MCF 10A (cell line): ENCODE data around the gene CADPS. TPM values are rescaled to one million over a fixed set of nuclear protein-coding genes. Genes with fewer than 3 reads are reported as not detected.

Source experiments
- BruUV-seq: library from RNA; stranded (reverse); fragments of 400-500 nt; replicated peaks from 2 replicates; lab custom pipeline; 2021; lab: Mats Ljungman, UMichigan
- CTCF ChIA-PET: fragments of 300-600 bp; sonication (Branson Sonifier 250); formaldehyde crosslinking; extraction: SDS; loops from one replicate; lab custom pipeline; 2021; ENCODE audit warnings: antibody characterized with exemption, inconsistent platforms; lab: Yijun Ruan, JAX
- POLR2A ChIA-PET: fragments of 300-600, 350-650 bp; sonication (Branson Sonifier 250); formaldehyde crosslinking; extraction: SDS; loops from one replicate; lab custom pipeline; 2020; ENCODE audit warnings: antibody characterized with exemption, inconsistent platforms; lab: Yijun Ruan, JAX
- DNase-seq: peaks from one replicate; pipeline ENCODE4 v3.0.0-alpha.2; 2018; ENCODE audit not compliant: unreplicated experiment
- H3K27ac Mint-ChIP-seq: one replicate; pipeline ENCODE4 v1.8.0; 2022; ENCODE audit warnings: mild to moderate bottlenecking, low read depth, mixed read lengths; ENCODE audit not compliant: unreplicated experiment
- H3K27me3 Mint-ChIP-seq: one replicate; pipeline ENCODE4 v1.8.0; 2022; ENCODE audit warnings: mixed read lengths; ENCODE audit not compliant: insufficient read depth, unreplicated experiment
- H3K36me3 Mint-ChIP-seq: one replicate; pipeline ENCODE4 v1.8.0; 2022; ENCODE audit warnings: mild to moderate bottlenecking, moderate library complexity, mixed read lengths; ENCODE audit not compliant: insufficient read depth, unreplicated experiment
- H3K4me1 Mint-ChIP-seq: one replicate; pipeline ENCODE4 v1.8.0; 2022; ENCODE audit warnings: mixed read lengths; ENCODE audit not compliant: insufficient read depth, unreplicated experiment
- H3K4me3 Mint-ChIP-seq: one replicate; pipeline ENCODE4 v1.8.0; 2022; ENCODE audit warnings: mild to moderate bottlenecking, moderate library complexity, mixed read lengths; ENCODE audit not compliant: unreplicated experiment
- H3K9me3 Mint-ChIP-seq: one replicate; pipeline ENCODE4 v1.8.0; 2022; ENCODE audit warnings: mixed read lengths; ENCODE audit not compliant: unreplicated experiment
- CTCF ChIP-seq: fragments of 200-600 bp; IDR thresholded peaks from one replicate; pipeline ENCODE4 v1.8.0; 2022; ENCODE audit warnings: antibody characterized with exemption, mild to moderate bottlenecking; ENCODE audit not compliant: unreplicated experiment
- intact Hi-C: fragments of 100-400 bp; cut with micrococcal nuclease; formaldehyde crosslinking; loops from 2 replicates; pipeline ENCODE4 v1.14.1; 2022
- total RNA-seq: library from RNA; stranded (reverse); gene quantifications from 2 replicates; pipeline ENCODE4 v1.2.3, GENCODE V29; 2022

The CADPS gene
- total RNA-seq, 1 experiment from 2014 or later = not detected

DNA sequence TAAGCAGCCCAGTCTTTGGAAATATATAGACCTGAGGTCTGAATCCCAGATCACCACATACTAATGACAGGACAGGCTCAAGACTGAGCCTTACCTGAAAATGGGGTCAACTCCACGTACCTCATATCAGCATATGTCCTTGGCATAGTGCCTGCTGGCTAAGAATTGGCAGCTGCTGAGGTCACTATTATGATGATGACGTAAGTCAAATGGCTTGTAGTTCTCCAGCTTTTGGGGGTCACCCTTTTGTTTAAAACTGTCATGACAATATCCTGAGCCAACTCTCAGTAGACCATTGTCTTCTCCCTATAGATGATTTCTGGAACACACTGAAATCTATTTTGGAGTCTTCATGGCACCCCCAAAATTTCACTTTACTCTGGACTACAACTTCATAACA, 16.8 kb upstream of the CADPS start:
- no peak for TF ChIP-seq CTCF
- Mint-ChIP-seq H3K27ac (no peak overlapping the region), H3K36me3 (no peaks in the 10 kb centered on the region), H3K4me1 (no peaks in the 10 kb centered on the region), H3K27me3 (peaks cover 78% of the 10 kb centered on the region), H3K9me3 (no peaks in the 10 kb centered on the region), H3K4me3 (no peak overlapping the region)
- no peak for DNase-seq
- intact Hi-C loops = no loop called here
- ChIA-PET CTCF (no interaction called here), POLR2A (no interaction called here)
- BruUV-seq = no TSS peak

DNA sequence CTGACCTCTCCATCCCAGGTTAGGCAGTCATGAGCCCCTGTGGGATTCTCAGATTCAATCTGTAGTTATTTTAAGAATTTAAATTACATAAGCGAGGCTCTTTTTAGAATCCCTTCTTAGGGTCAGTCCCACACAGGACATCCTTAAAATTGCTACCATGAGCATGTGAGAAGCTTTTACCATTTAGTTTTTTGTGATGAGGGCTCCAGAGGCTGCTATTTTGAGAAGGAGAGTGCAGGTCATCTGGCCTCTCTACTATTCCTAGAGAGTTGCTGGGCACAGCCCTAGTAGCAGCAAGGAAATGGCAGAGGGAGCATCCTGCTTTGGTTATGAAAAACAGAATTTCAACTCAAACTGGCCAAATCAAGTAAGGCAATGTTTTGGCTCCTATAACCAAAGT, 13.6 kb upstream of the CADPS start:
- no peak overlapping the region for H3K4me3 Mint-ChIP-seq
- no peak for TF ChIP-seq CTCF
- no peak for DNase-seq
- intact Hi-C loops = no loop called here
- no TSS peak for BruUV-seq
- POLR2A ChIA-PET = interaction anchor here (0.6 kb wide), 1 partner anchor 178 kb away, joined by 3 read pairs; no protein-coding TSS in a partner anchor
- no peaks in the 10 kb centered on the region for H3K9me3 Mint-ChIP-seq
- no peaks in the 10 kb centered on the region for H3K36me3 Mint-ChIP-seq
- peaks cover 76% of the 10 kb centered on the region for H3K27me3 Mint-ChIP-seq
- CTCF ChIA-PET = interaction anchor here (0.6 kb wide), 1 partner anchor 10 kb away, joined by 4 read pairs; no protein-coding TSS in a partner anchor
- H3K27ac Mint-ChIP-seq = no peak overlapping the region
- H3K4me1 Mint-ChIP-seq = no peaks in the 10 kb centered on the region

GRCh38 chr3:62888180-62888579, 13.0 kb upstream of the CADPS start:
- Mint-ChIP-seq H3K4me3 (no peak overlapping the region), H3K4me1 (no peaks in the 10 kb centered on the region), H3K27ac (no peak overlapping the region), H3K27me3 (peaks cover 76% of the 10 kb centered on the region), H3K9me3 (no peaks in the 10 kb centered on the region), H3K36me3 (no peaks in the 10 kb centered on the region)
- DNase-seq = peak; percentile 9
- ChIA-PET CTCF (interaction anchor here (0.6 kb wide), 1 partner anchor 10 kb away, joined by 4 read pairs; no protein-coding TSS in a partner anchor), POLR2A (interaction anchor here (0.6 to 1.0 kb wide), 2 partner anchors 10 to 178 kb away, joined by 3 to 4 read pairs; no protein-coding TSS in a partner anchor)
- intact Hi-C loops = no loop called here
- TF ChIP-seq CTCF = no peak
- no TSS peak for BruUV-seq

GRCh38 chr3:62885136-62885535, 9.9 kb upstream of the CADPS start:
- ChIA-PET POLR2A (interaction anchor here (0.6 kb wide), 1 partner anchor 215 kb away, joined by 3 read pairs; no protein-coding TSS in a partner anchor), CTCF (interaction anchor here (0.6 to 1.1 kb wide), 2 partner anchors 138 to 343 kb away, joined by 3 read pairs; no protein-coding TSS in a partner anchor)
- TF ChIP-seq CTCF = no peak
- BruUV-seq = no TSS peak
- no peak for DNase-seq
- Mint-ChIP-seq H3K9me3 (no peaks in the 10 kb centered on the region), H3K27ac (no peak overlapping the region), H3K4me1 (no peaks in the 10 kb centered on the region), H3K36me3 (no peaks in the 10 kb centered on the region), H3K4me3 (no peak overlapping the region), H3K27me3 (peaks cover 72% of the 10 kb centered on the region)
- intact Hi-C loops = no loop called here
